GM18861 (cell line): Measurements from ENCODE around the gene DPF1.

Source experiments
- ATAC-seq: cut with Tn5 transposase; IDR thresholded peaks from one replicate; pipeline ENCODE4 v1.9.1; 2021; ENCODE audit not compliant: unreplicated experiment

DPF1 gene

GRCh38 chr19:38221919-38222830 is 1.8 kb downstream of the DPF1 start:
- no peak for ATAC-seq

GRCh38 chr19:38221421-38221820 is 2.6 kb downstream of the DPF1 start:
- ATAC-seq, result no peak

GRCh38 chr19:38219221-38219620 is 4.8 kb downstream of the DPF1 start:
- no peak for ATAC-seq

DNA sequence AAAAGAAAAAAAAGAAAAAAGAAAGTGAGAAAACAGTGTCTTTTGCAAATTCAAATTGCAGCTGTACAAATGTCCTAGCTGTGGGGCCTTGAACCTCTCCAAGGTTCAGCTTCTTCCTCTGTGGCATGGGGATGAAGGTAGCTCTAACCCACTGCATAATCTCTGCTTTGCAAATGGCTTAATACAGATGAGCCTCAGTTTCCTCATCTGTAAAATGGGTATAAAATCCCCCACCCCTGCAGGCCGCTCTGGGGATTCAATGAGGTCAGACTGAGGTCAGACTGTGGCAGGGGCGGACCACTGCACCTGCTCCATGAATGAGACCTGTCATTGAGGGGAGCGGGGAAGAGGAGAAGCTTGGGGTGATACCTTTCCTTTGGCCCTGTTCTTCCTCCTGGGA is 5.8 kb downstream of the DPF1 start:
- ATAC-seq, result no peak

DNA sequence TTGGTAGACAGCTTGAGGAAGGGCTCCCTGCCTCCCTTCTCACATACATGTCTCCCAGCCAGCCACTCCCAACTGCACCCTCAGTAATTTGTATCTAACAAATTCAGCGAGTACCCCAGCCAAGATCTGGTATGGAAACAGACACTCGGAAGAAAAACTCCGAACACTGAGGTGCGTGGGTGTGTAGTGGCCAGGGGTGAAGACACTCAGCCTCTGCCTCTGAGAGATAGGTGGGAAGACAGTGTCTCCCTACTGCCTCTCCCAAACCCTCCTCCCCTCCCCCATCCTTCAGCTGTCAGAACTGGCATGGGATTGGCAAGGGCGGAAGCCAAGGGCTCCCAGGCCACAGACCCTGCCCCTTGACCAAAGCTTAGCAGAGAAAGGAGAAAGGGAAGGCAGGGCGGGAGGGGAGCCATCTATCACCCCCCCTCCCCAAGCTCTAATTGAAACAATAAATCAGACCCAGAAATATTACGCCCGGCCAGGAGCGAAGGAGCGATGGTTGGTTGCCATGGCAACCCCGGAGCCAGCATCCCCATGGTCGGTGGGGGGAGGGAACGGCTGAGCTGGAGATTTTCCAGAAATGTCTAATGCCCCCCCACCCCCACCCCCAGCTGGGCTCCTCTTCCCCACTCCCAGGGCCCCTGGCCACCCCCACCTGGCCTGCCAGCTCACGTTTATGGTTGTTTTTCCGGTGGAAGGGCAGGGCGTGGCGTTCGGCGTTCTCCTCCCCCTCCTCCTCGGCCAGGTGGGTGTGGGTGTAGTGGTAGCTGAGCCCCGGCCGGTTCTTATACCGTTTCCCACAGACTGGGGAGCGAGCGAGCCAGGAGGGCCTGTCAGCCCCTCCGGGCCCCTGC is 7.0 kb downstream of the DPF1 start:
- ATAC-seq, result no peak

- no peak for ATAC-seq
Measured at GRCh38 chr19:38213911-38214625, 10.0 kb downstream of the DPF1 start.

DNA sequence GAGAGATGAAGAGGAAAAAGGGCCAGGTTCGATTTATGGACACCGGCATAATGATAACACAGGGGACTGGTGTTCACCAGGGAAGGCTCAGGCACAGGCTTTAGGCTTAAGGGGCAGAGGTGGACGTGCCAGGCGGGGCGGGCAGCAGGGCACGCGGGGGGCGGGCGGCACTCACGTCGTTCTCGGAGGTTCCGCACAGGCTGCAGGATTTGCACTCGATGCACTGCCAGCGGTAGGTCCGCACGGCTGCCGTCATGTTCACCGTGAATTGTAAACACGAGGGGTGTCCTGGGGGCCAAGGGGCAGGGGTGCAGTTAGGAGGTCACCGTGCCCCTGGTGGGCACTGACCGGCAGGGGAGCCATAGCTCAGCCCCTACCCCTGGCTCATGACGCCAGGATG is 10.6 kb downstream of the DPF1 start:
- no peak for ATAC-seq

- no peak for ATAC-seq
Measured at GRCh38 chr19:38211766-38212165, 12.3 kb downstream of the DPF1 start.

DNA sequence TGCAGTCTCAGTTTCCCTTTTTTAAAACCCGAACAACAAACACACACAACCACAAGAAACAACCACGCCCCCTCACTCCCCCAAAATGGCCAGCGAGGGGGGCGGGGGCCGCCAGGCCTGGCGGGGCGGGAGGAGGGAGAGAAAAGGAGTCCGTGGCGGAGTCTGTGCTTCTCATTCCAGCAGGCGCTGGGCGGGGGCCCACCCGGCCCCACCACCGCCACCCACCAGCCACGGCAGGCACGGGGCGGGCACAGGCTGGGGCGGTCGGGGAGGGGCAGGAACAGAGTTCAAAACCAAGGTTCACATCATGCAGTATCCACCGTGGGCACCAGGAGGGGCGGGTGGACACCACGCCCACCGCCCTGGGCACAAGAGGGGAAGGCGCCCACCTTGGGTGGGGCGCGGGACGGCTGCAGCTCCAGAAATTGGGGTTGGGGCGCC is 12.9 kb downstream of the DPF1 start:
- ATAC-seq, result no peak

GRCh38 chr19:38210458-38210987 is 13.5 kb downstream of the DPF1 start:
- no peak for ATAC-seq

GRCh38 chr19:38209671-38210457 is 14.2 kb downstream of the DPF1 start:
- ATAC-seq, result no peak

GRCh38 chr19:38209152-38209551 is 14.9 kb downstream of the DPF1 start:
- no peak for ATAC-seq

- ATAC-seq, result no peak
Measured at GRCh38 chr19:38208571-38208970, 15.5 kb downstream of the DPF1 start.

- no peak for ATAC-seq
Measured at GRCh38 chr19:38207543-38207942, 16.5 kb downstream of the DPF1 start.

GRCh38 chr19:38206928-38207327 is 17.1 kb downstream of the DPF1 start:
- no peak for ATAC-seq

GRCh38 chr19:38206006-38206745 is 17.8 kb downstream of the DPF1 start:
- ATAC-seq, result no peak

GRCh38 chr19:38204728-38205127 is 19.3 kb downstream of the DPF1 start:
- ATAC-seq, result no peak

- no peak for ATAC-seq
Measured at GRCh38 chr19:38204096-38204495, 19.9 kb downstream of the DPF1 start.

DNA sequence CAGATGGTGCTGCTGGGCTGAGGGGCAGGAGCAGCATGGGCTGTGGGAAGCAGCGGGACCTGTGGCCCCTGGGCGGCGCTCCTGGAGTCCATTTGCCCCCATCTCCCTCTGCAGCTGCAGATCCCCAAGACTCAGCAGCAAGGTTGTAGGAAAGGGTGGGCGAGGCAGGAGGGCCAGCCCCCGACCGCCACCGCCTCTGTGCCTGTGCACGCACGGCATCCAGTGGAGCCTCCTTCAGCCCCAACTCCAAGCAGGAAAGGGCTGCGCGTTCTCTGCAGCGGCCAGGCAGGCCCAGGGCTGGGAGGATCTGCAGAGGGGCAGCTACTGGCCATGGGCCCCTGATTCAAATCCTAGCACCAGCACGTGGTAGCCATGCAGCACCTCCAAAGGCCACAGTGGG is 20.8 kb downstream of the DPF1 start:
- no peak for ATAC-seq

DNA sequence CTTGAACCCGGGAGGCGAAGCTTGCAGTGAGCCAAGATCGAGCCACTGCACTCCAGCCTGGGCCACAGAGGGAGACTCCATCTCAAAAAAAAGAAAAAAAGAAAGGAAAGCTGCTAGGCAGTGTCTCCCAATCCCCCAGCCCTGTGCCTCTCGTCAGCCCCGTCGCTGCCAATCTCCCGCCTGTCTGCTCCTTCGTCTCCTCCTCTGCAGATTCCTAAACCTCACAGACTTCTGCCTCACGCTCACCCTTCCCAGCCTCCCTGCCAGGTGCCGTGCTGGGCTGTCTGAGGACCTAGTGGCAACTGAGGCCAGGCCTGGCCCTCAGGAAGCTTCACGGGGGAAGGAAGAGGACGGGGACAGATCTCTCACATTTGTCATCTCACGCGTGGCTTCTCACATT is 21.5 kb downstream of the DPF1 start:
- no peak for ATAC-seq
